ENCODE results near the gene SPDYE5.

SPDYE5 gene

GRCh38 chr7:75536940-75537538 is 44.9 kb downstream of the SPDYE5 start:
- DNase-seq (ENCODE audit: low read depth in 2 of 2): no peak

GRCh38 chr7:75537731-75538130 is 45.6 kb downstream of the SPDYE5 start:
- DNase-seq (ENCODE audit: low read depth in 2 of 2): no peak

GRCh38 chr7:75546237-75547015 is 54.3 kb downstream of the SPDYE5 start:
- DNase-seq (ENCODE audit: low read depth in 2 of 2): no peak
